ENCODE measurements around the gene PLA2G2C.

DNA sequence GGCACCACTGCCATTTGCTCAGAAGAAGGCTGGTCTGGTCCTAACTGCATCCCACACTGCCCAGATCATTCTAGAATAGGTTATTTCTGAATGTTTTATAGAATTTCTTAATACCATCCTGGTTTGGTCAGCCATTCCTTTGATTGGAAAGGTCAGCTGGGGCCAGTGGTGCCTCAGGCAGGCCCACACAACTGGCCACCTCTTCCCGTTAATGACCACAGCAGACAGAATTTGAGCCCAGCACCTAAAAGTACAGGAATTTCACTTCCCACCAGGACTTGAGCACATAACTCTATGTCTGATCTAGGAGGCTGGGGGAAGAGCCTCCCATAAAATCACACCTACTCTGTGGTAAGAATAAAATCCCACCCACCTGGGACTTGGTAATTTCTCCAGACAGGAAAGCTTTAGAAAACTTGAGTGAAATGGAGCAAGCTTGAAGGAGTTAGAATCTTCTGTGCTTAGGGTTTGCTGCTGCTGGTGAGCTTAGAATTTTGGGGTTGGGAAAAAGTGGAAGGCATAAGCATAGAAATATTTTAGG lies 6.6 kb upstream of the PLA2G2C start:
- TF ChIP-seq, protein P1, sequence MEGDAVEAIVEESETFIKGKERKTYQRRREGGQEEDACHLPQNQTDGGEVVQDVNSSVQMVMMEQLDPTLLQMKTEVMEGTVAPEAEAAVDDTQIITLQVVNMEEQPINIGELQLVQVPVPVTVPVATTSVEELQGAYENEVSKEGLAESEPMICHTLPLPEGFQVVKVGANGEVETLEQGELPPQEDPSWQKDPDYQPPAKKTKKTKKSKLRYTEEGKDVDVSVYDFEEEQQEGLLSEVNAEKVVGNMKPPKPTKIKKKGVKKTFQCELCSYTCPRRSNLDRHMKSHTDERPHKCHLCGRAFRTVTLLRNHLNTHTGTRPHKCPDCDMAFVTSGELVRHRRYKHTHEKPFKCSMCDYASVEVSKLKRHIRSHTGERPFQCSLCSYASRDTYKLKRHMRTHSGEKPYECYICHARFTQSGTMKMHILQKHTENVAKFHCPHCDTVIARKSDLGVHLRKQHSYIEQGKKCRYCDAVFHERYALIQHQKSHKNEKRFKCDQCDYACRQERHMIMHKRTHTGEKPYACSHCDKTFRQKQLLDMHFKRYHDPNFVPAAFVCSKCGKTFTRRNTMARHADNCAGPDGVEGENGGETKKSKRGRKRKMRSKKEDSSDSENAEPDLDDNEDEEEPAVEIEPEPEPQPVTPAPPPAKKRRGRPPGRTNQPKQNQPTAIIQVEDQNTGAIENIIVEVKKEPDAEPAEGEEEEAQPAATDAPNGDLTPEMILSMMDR (IDR thresholded peaks at IDR 0.05; ENCODE audit: low read length): no peak
- TF ChIP-seq EZH2 (IDR thresholded peaks at IDR 0.05; ENCODE audit: borderline replicate concordance, low read length): no peak
